GM12892 (cell line): ENCODE results near the gene RBM4.
"Not testable (repeated sequence)": the region's sequence is repeated elsewhere in the genome, so short reads cannot be mapped to it uniquely, and the experiment has no call there.

Source experiments
- DNase-seq: peaks from one replicate; pipeline ENCODE4 v3.0.0; 2011; ENCODE audit not compliant: insufficient read length
- FAIRE-seq: peaks from 2 replicates; lab custom pipeline; 2011; peaks lifted over from hg19 to GRCh38; lab: Jason Lieb, UNC
- POLR2A ChIP-seq: IDR thresholded peaks from 2 replicates; pipeline ENCODE4 v1.6.1; 2011; ENCODE audit warnings: low read depth, low read length, control low read depth
- POLR2AphosphoS5 ChIP-seq: IDR thresholded peaks from 2 replicates; pipeline ENCODE4 v1.6.1; 2011; ENCODE audit warnings: low read depth, low read length, control low read depth
- TAF1 ChIP-seq: IDR thresholded peaks from 2 replicates; pipeline ENCODE4 v1.6.1; 2011; ENCODE audit warnings: low read depth, mild to moderate bottlenecking, control low read depth, low read length, borderline replicate concordance

RBM4 gene

DNA sequence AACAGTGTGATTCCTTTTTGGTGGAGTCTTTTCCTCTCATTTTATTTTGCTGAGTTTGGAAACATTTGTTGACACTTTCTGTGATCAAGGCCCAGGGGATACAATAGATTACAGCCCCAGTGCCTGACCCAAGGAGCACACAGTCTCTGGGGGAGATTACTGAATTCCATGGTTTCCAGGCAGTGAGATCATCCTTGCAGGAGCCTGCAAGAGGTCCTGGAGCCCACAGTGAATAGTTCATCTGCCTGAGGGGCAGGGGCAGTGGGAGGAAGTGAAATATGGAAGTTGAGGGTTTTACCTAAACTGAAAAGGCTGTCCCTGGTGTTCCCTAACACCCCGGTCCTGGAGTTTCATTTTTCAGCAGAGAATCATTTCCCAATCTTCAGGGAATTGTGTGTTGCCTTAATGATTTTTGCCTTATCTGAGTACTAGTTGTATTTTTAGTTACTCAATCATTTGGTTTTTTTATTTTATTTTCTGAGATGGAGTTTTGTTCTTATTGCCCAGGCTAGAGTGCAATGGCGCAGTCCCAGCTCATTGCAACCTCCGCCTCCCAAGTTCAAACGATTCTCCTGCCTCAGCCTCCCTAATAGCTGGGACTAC lies 37.8 kb upstream of the RBM4 start:
- FAIRE-seq (no peak), DNase-seq (no peak)
- no peak for TF ChIP-seq POLR2A
- TF ChIP-seq POLR2AphosphoS5, result no peak
- no peak for TF ChIP-seq TAF1

DNA sequence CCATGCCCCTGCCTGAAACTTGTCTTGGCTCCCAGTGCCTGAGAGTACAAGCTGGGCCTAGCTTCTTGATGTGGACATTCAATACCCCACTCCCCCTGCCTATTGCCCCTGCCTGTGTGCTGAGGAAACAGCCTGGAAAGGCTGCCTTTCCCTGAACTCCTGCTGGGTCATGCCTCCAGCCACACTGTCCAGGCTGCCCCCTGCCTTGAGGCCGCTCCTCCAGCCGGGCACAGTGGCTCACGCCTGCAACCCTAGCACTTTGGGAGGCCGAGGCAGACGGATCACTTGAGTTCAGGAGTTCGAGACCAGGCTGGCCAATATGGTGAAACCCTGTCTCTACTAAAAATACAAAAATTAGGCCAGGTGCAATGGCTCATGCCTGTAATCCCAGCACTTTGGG lies 35.4 kb upstream of the RBM4 start:
- DNase-seq (no peak), FAIRE-seq (no peak)
- TF ChIP-seq TAF1 (no peak), POLR2AphosphoS5 (no peak), POLR2A (no peak)

DNA sequence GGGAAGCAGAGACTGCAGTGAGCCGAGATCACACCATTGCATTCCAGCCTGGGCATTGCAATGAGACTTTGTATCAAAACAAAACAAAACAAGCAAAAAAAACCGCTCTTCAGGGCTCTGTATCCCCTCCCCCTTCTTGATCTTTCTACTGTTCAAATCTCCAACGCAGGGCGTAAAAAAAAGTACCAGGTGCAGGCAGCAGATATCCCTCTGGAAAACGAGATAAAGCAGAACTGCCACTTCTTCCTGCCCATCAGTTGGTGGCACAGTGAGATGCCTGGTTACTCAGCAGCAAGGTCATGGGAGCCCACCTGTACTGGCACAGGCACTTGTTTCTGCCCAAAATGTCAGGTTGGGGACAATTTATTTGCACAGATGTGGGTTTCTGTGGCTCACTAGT lies 34.3 kb upstream of the RBM4 start:
- no peak for DNase-seq
- FAIRE-seq, result no peak
- no peak for TF ChIP-seq POLR2A
- no peak for TF ChIP-seq TAF1
- TF ChIP-seq POLR2AphosphoS5, result no peak

DNA sequence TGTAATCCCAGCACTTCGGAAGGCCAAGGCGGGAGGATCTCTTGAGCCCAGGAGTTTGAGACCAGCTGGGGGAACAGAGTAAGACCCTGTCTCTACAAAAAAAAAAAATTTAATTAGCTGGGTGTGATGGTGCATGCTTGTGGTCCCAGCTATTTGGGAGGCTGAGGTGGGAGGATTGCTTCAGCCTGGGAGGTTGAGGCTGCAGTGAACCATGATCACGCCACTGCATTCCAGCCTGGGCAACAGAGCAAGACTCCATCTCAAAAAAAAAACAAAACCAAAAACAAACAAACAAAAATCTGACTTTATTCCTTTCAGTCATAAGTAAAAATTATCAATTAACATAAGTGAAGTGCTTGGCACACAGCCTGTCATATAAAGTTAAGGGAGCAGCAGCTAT lies 31.9 kb upstream of the RBM4 start:
- not testable (repeated sequence) for FAIRE-seq, DNase-seq

DNA sequence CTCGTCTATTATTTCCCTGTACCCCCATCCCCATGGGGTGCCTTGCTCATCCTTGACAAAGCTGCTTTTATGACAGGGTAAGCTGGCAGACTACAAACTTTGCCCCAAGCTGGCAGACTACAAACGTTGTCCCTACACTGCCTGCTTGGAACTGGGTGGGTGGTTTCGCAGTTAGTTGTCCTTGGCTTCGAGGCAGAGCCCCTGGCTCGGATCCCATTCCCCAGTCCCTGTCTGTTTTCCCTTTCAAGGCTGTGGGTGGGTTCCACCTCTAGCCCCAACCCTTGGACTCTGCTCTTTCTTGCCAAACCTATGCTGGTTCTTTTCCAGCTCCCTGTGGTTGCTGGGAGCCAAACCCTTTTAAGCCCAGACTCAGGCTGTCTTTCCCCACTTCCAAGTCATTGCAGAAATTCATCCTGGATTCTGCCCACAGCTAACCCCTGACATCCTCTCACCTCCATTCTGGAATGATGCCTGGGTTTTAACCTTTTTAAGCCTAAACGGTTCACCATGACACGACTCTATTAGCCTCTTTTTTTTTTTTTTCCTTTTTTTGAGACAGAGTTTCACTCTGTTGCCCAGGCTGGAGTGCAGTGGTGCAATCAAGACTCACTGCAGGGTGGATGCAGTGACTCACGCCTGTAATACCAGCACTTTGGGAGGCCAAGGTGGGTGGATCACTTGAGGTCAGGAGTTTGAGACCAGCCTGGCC lies 31.2 kb upstream of the RBM4 start:
- TF ChIP-seq TAF1 (no peak), POLR2A (no peak), POLR2AphosphoS5 (no peak)
- FAIRE-seq (no peak), DNase-seq (no peak)

DNA sequence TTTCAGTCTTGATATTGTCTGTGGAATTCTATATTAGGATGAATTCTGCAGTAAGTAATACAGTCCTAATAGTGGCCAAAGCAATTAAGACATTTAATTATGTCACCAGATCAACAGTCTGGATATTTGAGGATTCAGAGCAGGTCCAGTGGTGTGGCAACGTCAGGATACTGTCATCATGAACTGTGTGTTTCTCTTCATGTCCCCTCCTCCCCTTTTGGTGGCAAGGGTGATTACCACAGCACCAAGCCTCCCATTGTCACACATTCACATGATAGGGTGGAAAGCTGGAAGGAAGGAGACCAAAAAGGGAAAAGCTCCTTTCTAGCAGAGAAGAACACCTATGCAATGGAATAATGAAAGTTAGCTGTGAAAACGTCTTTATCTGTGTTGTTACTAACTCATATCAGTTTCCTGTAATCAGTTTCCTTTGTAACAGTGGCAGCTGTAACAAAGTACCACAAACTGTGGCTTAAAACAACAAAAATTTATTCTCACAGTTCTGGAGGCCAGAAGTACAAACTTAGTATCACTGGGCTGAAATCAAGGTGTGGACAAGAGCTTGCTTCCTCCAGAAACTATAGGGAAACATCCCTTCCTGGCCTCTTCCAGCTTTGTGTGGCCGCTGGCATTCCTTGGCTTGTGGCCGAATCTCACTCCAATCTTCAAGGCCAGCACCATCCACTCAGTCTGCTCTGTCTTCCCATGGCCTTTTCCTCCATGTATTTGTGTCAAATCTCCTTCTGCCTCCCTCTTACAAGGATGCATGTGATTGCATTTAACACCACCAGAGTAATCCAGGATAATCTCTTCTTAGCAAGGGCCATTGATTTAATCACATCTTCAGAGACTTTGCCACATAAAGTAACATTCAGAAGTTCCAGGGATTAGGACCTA lies 28.5 kb upstream of the RBM4 start:
- peak; percentile 14 for FAIRE-seq
- DNase-seq, result no peak
- TF ChIP-seq TAF1 (no peak), POLR2AphosphoS5 (no peak), POLR2A (no peak)

DNA sequence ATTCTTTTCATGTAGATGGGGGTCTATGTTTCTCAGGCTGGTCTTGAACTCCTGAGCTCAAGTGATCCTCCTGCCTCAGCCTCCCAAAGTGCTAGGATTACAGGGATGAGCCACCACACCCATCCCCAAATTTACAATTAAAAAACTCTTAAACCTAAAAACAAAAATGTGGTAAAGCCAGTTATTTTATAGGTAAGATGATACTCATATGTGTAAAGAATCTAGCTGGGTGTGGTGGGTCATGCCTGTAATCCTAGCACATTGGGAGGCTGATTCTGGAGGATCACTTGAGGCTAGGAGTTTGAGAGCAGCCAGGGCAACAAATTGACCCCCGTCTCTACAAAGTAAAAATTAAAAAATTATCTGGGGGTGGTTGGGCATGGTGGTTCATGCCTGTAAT lies 26.0 kb upstream of the RBM4 start:
- FAIRE-seq (no peak), DNase-seq (no peak)
- TF ChIP-seq TAF1 (no peak), POLR2AphosphoS5 (no peak), POLR2A (no peak)

DNA sequence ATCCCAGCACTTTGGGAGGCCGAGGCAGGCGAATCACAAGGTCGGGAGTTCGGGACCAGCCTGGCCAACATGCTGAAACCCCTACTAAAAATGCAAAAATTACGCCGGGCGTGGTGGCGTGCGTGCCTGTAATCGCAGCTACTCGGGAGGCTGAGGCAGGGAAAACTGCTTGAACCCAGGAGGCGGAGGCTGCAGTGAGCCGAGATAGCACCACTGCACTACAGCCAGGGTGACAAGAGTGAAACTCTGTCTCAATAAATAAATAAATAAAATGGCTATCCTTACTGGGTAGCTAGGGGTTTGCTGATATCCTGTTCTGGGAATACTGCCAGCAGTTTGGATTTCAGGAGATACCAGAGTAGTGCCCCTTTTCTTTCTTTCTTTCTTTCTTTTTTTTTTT lies 24.4 kb upstream of the RBM4 start:
- no peak for TF ChIP-seq POLR2A
- TF ChIP-seq TAF1, result no peak
- no peak for TF ChIP-seq POLR2AphosphoS5
- FAIRE-seq, result no peak
- DNase-seq, result no peak

DNA sequence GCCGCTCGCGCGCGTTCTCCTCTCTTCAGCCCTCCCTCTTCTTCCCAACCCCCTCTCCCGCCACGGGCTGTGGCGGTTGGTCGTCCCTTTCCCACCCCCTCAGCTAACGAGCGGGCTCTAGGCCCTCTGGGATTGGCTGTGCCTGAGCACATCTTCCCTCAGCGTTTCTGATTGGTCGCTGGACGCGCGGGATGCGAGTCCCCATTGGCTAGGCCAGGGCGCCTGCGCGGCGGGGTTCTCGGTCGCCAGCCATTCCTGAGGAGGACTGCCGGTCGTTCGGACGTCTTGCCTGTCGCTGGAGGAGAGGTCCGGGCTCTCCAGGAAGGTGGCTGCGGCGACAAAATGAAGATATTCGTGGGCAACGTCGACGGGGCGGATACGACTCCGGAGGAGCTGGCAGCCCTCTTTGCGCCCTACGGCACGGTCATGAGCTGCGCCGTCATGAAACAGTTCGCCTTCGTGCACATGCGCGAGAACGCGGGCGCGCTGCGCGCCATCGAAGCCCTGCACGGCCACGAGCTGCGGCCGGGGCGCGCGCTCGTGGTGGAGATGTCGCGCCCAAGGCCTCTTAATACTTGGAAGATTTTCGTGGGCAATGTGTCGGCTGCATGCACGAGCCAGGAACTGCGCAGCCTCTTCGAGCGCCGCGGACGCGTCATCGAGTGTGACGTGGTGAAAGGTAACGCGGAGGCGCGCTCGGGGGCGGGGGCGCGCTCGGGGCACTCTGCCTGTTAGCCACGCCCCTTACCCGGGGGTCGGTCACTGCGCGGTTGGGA lies 21.9 kb upstream of the RBM4 start, which contains the start of gene RBM14:
Gene RBM14 (plus strand): TSS at position 252 of the 776 bp plus-strand sequence. CDS start 91 bp downstream, at position 343.
- TF ChIP-seq POLR2A (peak; percentile 98), TAF1 (peak; percentile 93), POLR2AphosphoS5 (peak; percentile 99)
- FAIRE-seq, result peak; percentile 98

DNA sequence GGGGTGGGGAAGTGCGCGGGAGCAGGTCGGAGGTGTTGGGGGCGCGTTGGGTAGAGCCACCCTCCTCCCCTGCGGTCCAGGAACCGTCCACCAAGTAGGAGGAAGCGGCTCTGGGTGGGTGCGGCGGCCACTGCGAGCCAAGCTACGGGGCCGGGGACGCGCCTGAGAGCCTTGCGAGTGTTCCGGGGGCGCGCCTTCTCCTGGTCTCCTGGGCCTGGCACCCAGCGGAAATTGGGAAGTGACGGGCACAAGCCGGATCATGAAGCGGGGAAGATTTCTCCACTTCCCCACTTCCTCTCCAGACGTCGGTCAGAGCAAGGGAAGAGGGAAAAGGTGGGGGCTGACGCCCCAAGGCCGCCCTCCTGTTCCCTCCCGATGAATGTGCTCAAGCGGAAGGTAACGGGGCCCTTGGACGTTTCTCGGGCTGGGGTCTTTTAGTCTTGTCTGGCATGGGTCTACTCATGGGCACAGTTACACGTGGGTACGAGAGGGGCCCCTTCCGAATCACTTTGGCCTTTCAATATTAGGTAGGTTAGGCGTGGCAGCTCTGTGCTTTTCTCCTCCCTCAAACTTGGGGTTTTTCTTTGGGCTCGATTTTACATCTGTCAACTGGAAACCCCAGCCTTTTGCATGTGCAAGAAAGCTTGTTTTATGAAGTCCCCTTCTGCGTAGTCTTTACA lies 21.2 kb upstream of the RBM4 start:
- TF ChIP-seq POLR2AphosphoS5 (no peak), POLR2A (no peak), TAF1 (no peak)
- DNase-seq, result no peak
- FAIRE-seq, result no peak

More for the DNA sequence above, 21.9 kb upstream of the RBM4 start, which contains the start of gene RBM14:
- DNase-seq, result peak; percentile 99

DNA sequence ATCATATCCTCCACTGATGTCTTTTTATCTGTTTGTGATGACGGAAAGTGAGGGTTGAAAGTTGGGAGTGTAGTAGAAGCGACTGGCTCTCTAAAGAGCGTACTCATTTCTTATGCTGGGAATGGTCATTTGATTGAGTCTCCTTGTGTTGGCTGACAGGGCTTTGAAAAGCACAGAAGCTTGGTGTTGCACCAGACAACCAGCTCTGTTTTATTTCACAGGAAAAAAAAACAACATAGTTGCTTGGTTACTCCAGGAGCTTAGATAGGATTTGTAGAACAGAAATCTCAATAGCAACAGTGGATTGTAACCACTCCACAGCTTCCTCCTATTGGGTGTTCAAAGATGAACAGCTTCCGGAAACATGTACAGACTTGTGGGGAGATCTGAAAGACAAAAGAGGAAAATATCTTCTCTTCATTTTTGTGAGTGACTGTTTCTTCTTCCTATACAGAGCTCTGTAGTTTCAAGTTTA lies 19.4 kb upstream of the RBM4 start:
- FAIRE-seq, result no peak
- DNase-seq, result no peak
- TF ChIP-seq POLR2A (no peak), TAF1 (no peak), POLR2AphosphoS5 (no peak)
